Kidney tubule cell (primary cell): ENCODE results near the gene LGALS14.
"Not testable (repeated sequence)": the region's sequence is repeated elsewhere in the genome, so short reads cannot be mapped to it uniquely, and the experiment has no call there.

Experiments used
- DNase-seq: peaks from one replicate; pipeline ENCODE4 v3.0.0-alpha.2; 2018; ENCODE audit warnings: low spot score

Gene LGALS14

DNA sequence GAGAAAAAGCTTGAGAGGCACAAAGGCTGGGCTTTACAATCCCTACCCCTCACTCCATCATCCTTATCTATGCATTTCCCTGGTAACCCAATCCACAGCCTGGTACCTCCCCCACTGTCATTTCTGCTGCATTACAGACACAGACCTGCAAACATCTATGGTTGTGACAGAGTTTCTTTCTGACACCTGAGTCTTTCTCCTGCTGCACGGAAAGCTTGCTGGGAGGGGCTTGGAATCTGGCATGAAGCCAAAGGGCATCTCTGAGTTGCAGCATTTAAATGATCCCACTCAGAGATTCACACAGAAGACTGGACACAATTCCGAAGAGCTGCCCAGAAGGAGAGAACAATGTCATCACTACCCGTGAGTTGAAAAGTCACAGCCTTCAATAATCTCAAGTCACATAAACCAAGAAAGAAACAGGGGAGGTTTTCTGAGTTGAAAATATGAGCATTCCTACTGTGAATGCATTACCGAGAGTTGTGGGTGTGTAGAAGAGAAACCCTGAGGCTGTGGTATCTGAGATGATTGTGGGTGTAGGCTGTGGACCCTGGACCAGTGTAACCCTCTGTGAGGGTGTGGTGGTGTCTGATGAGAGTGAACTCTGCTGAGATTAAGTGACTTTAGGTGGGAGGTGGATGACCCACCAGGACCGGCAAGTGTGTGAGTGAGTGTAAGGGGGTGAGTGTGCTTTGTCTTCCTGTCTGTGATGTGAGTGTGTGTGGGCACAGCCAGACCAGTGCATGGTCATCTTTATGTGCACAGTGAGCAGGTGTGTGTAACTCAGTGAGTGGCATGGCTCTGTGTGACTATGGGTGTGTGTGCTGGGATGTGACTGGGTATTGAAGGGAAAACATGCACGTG is at the start of gene LGALS14:
Gene LGALS14, plus strand, starts transcription at position 301 of the 864 bp plus-strand sequence. Its CDS starts 48 bp downstream, at position 349.
- no peak for DNase-seq

GRCh38 chr19:39655613-39656012 is 48.7 kb upstream of the LGALS14 start, which contains the start of gene LGALS16:
LGALS16 (plus strand) TSS chr19:39655913; CDS start chr19:39655962, 49 bp downstream.
- no peak for DNase-seq

DNA sequence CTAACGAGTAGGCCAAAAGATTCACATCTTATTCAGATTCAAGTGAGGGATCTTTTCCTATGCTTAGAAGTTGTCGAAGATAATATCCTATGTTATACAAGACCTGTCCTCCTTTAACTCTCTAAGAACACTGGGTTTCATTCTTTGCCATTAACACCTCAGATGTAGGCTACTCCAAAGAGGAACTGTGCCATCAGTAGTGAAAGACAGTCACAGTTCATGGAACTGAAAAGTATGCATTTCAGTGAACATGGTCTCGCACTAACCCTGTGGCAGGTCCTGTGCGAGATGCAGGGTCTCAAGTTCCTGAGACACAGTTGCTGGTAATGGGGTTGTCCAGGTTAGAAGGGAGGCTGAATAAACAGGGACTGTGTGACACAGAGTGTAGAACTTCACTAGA is 44.5 kb upstream of the LGALS14 start:
- no peak for DNase-seq

- DNase-seq: no peak
These were observed 43.6 kb upstream of the LGALS14 start for GRCh38 chr19:39660661-39661060.

DNA sequence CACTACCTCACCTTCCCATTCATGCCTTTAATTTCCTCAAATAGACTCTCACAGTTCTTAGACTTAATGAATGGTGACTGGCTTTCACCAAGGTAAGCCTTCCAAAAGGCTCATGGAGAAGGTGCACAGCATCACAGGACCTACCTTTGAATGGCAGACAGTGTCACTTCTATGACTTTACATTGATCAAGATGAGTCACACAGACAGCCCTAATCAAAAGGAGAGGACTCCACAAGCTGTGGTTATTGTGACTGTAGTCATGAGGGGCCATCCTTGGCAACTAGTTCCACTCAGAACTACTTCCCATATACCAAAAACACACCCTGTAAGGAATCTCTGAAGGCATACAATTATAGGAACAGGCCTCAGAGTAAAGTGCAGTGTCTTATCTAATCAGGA is 42.7 kb upstream of the LGALS14 start:
- no peak for DNase-seq

GRCh38 chr19:39669860-39670259 is 34.4 kb upstream of the LGALS14 start:
- DNase-seq: not testable (repeated sequence)

DNA sequence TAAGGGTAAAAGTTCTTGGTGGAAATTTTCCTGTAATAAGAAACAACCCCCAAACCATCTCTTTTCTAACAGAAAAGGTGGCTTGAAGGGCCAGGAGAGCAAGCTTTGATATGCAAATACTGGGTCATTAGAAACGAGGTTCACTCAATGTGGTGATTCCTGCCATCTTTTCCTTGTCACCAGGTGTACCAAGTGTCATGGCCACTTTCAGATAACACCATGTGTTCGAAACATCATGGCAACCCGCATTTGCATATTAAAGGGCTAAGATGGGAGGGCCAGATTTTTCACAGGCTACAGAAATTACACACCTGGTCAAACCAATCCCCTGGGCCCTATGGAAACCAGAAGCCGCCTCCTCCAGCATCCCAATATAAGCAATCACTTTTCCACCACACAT is 33.3 kb upstream of the LGALS14 start:
- DNase-seq: no peak

- peak; percentile 59 for DNase-seq
These were observed 32.4 kb upstream of the LGALS14 start for GRCh38 chr19:39671739-39672363.

GRCh38 chr19:39672473-39672872 is 31.8 kb upstream of the LGALS14 start:
- DNase-seq: no peak

GRCh38 chr19:39673862-39674261 is 30.4 kb upstream of the LGALS14 start:
- DNase-seq: peak; percentile 17

- DNase-seq: no peak
These were observed 28.3 kb upstream of the LGALS14 start for GRCh38 chr19:39676004-39676403.

DNA sequence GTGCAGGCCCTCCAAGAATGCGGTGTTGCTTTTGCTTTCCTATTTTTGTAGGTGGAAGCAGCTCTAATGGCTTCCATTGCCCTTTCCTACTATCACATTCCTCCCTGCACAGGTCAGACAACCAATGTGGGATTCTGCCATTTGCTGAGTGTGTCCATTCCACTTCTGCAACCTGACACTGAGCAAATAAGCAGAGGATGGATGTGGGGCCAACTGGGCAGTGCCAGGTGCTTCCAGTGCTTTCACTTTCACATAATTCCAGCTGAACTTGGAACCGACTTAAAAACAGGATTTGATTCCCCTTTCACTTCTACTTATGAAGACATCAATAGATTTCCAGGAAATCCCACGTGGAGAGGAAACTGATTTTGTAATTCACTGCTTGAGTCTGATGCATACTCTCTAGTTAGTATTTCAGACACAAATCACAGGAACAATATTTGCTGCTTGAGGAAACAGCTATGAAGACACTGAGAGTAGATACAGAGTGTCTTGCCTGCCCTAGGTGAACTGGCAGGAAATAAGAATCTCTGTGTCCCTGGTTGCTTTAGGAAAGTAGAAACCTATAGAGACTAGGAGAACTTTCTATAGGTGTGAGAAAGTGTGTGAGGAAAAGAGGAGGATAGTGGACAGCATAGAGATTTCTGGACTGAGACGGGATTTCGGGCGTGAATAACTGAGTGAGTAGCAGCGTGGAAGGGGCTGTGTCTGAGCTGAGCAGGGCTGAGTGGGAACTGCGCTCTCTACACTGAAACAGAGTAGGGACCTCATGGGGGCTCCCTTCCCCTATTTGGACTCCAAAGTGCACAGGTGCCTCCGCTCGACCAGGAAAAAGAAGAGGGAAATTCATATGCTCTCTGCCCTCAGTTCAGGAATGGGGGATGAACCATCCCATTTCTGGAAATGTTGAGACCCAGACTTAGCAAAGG is 26.1 kb upstream of the LGALS14 start:
- DNase-seq: peak; percentile 82

GRCh38 chr19:39679056-39679790 is 25.1 kb upstream of the LGALS14 start:
- DNase-seq: no peak

GRCh38 chr19:39679791-39680168 is 24.5 kb upstream of the LGALS14 start:
- no peak for DNase-seq

GRCh38 chr19:39680593-39680992 is 23.7 kb upstream of the LGALS14 start:
- DNase-seq: no peak

- no peak for DNase-seq
These were observed 22.9 kb upstream of the LGALS14 start for GRCh38 chr19:39681416-39681815.

GRCh38 chr19:39684267-39684666 is 20.0 kb upstream of the LGALS14 start:
- no peak for DNase-seq

GRCh38 chr19:39686739-39687138 is 17.5 kb upstream of the LGALS14 start:
- DNase-seq: no peak

DNA sequence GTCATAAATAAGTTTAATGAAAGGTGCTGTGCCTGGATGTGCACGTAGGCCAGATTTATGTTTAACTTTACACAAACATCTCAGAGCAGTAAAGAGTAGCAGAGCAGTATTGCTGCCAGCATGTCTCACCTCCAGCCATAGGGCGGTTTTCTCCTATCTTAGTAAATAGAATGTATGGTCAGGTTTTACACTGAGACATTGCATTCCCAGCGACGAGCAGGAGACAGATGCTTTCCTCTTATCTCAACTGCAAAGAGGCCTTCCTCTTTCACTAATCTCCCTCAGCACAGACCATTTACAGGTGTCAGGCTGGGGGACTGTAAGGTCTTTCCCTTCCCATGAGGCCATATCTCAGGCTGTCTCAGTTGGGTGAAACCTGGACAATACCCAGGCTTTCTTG is 15.6 kb upstream of the LGALS14 start:
- not testable (repeated sequence) for DNase-seq

DNA sequence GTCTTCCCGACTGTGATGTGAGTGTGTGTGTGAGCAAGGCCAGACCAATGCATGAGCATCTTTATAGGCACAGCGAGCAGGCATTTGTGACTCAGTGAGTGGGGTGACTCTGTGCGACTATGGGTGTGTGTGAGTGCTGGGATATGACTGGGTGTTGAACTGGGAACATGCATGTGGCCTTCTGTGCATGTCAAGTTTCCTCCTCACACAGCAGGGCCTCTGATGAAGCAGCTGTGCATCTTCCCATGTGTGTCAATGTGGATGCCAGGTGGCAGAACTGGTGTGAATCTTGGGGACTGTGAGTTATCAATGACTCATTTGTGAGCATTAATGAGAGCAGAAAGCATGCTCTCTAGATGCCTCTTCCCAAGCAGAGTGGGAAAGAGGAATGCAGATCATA is 12.1 kb upstream of the LGALS14 start:
- DNase-seq: peak; percentile 55

GRCh38 chr19:39692822-39693221 is 11.5 kb upstream of the LGALS14 start:
- no peak for DNase-seq

DNA sequence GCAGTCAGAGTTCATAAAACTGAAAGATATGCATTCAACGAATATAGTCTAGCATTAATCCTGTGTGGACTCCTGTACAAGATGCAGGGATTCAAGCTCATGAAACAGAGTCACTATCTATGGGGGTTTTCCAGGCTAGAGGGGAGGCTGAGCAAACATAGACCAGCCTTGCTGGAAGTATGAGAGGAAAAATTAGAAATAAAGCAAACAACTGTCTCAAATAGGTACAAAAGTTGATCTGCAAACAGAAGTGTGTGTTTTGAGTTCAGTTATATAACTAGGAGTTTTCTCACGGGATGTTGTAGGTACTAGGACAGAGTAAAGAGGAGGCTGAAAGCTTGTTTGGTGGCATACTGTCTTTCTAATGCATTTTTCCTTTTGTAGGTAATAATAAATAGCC is 8.5 kb upstream of the LGALS14 start:
- DNase-seq: no peak
